Smooth muscle cell (in vitro differentiated cells): ENCODE data around the gene PACRG. TPM values are rescaled to one million over a fixed set of nuclear protein-coding genes. Genes with fewer than 3 reads are reported as not detected.

Experiments used
- DNase-seq: peaks from one replicate; lab custom pipeline; 2025; ENCODE audit not compliant: unreplicated experiment; lab: John Stamatoyannopoulos, UW
- H2AFZ ChIP-seq: fragments of 200-600 bp; sonication (generic); 2 replicates; pipeline ENCODE4 v1.6.0; 2016; ENCODE audit warnings: antibody characterized with exemption, low read depth, mild to moderate bottlenecking
- H3F3A ChIP-seq: fragments of 200-600 bp; sonication (generic); 2 replicates; pipeline ENCODE4 v1.6.0; 2017; ENCODE audit warnings: antibody characterized with exemption, low read depth
- H3K27ac ChIP-seq: fragments of 200-600 bp; sonication (generic); 2 replicates; pipeline ENCODE4 v1.5.1; 2016; ENCODE audit warnings: low read depth, mild to moderate bottlenecking
- H3K27me3 ChIP-seq: fragments of 200-600 bp; sonication (generic); 2 replicates; pipeline ENCODE4 v1.6.1; 2016; ENCODE audit warnings: low read depth, mild to moderate bottlenecking
- H3K36me3 ChIP-seq: fragments of 200-600 bp; sonication (generic); 2 replicates; pipeline ENCODE4 v1.5.1; 2016; ENCODE audit warnings: low read depth
- H3K4me1 ChIP-seq: fragments of 200-600 bp; sonication (generic); 2 replicates; pipeline ENCODE4 v1.5.1; 2016; ENCODE audit warnings: low read depth
- H3K4me2 ChIP-seq: fragments of 200-600 bp; sonication (generic); 2 replicates; pipeline ENCODE4 v1.6.0; 2016; ENCODE audit warnings: mild to moderate bottlenecking
- H3K4me3 ChIP-seq: fragments of 200-600 bp; sonication (generic); 2 replicates; pipeline ENCODE4 v1.5.1; 2016; ENCODE audit warnings: mild to moderate bottlenecking
- H3K79me2 ChIP-seq: fragments of 200-600 bp; sonication (generic); 2 replicates; pipeline ENCODE4 v1.6.0; 2016; ENCODE audit warnings: low read depth, mild to moderate bottlenecking
- H3K9ac ChIP-seq: fragments of 200-600 bp; sonication (generic); 2 replicates; pipeline ENCODE4 v1.6.0; 2016; ENCODE audit warnings: low read depth
- H3K9me3 ChIP-seq: fragments of 200-600 bp; sonication (generic); replicated peaks from 2 replicates; pipeline ENCODE4 v1.5.1; 2016; ENCODE audit warnings: low read depth
- H4K20me1 ChIP-seq: fragments of 200-600 bp; sonication (generic); 2 replicates; pipeline ENCODE4 v1.6.0; 2016; ENCODE audit warnings: low read depth
- WGBS: methylation state at CpG from one replicate; pipeline ENCODE4 v1.1.7; 2016; ENCODE audit warnings: low lambda C conversion rate; 5-methylcytosine and 5-hydroxymethylcytosine counted together
- polyA plus RNA-seq: library from polyadenylated mRNA; unstranded; fragments of >200 nt; fragmentation: Nextera tagmentation; extraction: Ambion mirVana; gene quantifications from 2 replicates; pipeline ENCODE4 v1.2.1, GENCODE V29; 2016
- total RNA-seq: library from RNA; depleted of rRNA; stranded (reverse); fragments of >200 nt; gene quantifications from 2 replicates; pipeline ENCODE4 v1.2.3, GENCODE V29; 2014
- TF ChIP-seq, protein P1 (sequence below): fragments of 200-600 bp; sonication (generic); IDR thresholded peaks from 2 replicates; pipeline ENCODE4 v1.5.1; 2017; ENCODE audit warnings: borderline replicate concordance, mild to moderate bottlenecking, antibody characterized with exemption; ENCODE audit not compliant: insufficient read depth, poor library complexity, severe bottlenecking

The PACRG gene
- total and polyA plus RNA-seq, 2 experiments from 2014 or later: not detected

- no peak overlapping the region for H3K4me2 ChIP-seq
- no peak overlapping the region for H3K9ac ChIP-seq
- H2AFZ ChIP-seq: no peak overlapping the region
- WGBS: 92% methylated on average over 11 of the region's 11 CpGs
- no peaks in the 10 kb centered on the region for H3K9me3 ChIP-seq
- no peak overlapping the region for H3K27ac ChIP-seq
- no peak for DNase-seq
- TF ChIP-seq, protein P1, sequence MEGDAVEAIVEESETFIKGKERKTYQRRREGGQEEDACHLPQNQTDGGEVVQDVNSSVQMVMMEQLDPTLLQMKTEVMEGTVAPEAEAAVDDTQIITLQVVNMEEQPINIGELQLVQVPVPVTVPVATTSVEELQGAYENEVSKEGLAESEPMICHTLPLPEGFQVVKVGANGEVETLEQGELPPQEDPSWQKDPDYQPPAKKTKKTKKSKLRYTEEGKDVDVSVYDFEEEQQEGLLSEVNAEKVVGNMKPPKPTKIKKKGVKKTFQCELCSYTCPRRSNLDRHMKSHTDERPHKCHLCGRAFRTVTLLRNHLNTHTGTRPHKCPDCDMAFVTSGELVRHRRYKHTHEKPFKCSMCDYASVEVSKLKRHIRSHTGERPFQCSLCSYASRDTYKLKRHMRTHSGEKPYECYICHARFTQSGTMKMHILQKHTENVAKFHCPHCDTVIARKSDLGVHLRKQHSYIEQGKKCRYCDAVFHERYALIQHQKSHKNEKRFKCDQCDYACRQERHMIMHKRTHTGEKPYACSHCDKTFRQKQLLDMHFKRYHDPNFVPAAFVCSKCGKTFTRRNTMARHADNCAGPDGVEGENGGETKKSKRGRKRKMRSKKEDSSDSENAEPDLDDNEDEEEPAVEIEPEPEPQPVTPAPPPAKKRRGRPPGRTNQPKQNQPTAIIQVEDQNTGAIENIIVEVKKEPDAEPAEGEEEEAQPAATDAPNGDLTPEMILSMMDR: no peak
- H3K4me3 ChIP-seq: no peak overlapping the region
- H3K4me1 ChIP-seq: no peaks in the 10 kb centered on the region
- H3F3A ChIP-seq: no peaks in the 10 kb centered on the region
- no peaks in the 10 kb centered on the region for H4K20me1 ChIP-seq
- no peaks in the 10 kb centered on the region for H3K27me3 ChIP-seq
- H3K36me3 ChIP-seq: no peaks in the 10 kb centered on the region
- H3K79me2 ChIP-seq: no peaks in the 10 kb centered on the region
These were observed 326.0 kb downstream of the PACRG start for GRCh38 chr6:163053667-163054344.

DNA sequence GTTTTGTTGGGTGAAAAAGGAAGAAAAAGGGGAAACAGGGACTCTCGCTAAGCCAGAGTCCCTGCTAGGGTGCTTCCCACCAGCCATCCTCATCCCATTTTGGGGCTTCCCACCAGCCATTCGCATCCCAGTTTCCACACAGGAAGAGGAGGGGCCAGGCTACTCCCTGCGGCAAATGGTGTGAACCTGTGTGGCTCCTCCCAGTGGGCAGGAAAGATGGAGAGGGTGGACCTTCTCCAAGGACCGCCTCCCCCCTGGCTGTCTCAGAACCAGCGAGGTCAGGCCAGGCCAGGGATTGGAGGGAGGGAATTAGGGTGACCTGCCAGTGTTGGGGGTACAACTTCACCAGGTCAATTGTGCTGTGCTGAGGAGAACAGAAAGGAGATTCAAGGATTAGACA lies 326.9 kb downstream of the PACRG start:
- Histone ChIP-seq H4K20me1 (no peaks in the 10 kb centered on the region), H3K4me3 (no peak overlapping the region), H3K27ac (no peak overlapping the region), H3K79me2 (no peaks in the 10 kb centered on the region), H3K9ac (no peak overlapping the region), H3K36me3 (no peaks in the 10 kb centered on the region), H3K9me3 (no peaks in the 10 kb centered on the region), H3K4me2 (no peak overlapping the region), H3K4me1 (no peaks in the 10 kb centered on the region), H3K27me3 (no peaks in the 10 kb centered on the region), H2AFZ (no peak overlapping the region), H3F3A (no peaks in the 10 kb centered on the region)
- DNase-seq: no peak
- TF ChIP-seq, protein P1: no peak
- 95% methylated on average over 5 of the region's 5 CpGs for WGBS

DNA sequence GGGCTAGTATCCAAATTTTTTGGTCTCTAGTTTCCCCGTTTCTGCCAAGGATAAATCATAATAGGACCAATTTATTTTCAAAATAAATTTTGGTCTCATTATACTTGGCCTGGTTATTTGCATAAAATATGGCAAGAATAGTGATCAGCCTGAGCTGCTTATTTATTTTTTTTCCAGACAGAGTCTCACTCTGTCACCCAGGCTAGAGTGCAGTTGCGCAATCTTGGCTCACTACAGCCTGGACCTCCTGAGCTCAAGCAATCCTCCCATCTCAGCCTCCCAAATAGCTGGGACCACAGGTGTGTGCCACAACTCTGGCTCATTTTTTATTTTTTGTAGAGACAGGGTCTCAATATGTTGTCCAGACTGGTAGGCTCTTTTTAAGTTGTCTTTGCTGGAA lies 329.5 kb downstream of the PACRG start:
- Histone ChIP-seq H3K4me3 (no peak overlapping the region), H3K4me2 (no peak overlapping the region), H3K9me3 (no peaks in the 10 kb centered on the region), H3K36me3 (no peaks in the 10 kb centered on the region), H4K20me1 (no peaks in the 10 kb centered on the region), H3K9ac (no peak overlapping the region), H3K27ac (no peak overlapping the region), H3K4me1 (no peaks in the 10 kb centered on the region), H3K27me3 (no peaks in the 10 kb centered on the region), H3K79me2 (no peaks in the 10 kb centered on the region), H3F3A (no peaks in the 10 kb centered on the region), H2AFZ (no peak overlapping the region)
- DNase-seq: no peak
- TF ChIP-seq, protein P1: no peak
- WGBS: 93% methylated on average over 2 of the region's 2 CpGs

- no peak overlapping the region for H3K27ac ChIP-seq
- H3K27me3 ChIP-seq: no peaks in the 10 kb centered on the region
- H3K36me3 ChIP-seq: no peaks in the 10 kb centered on the region
- no peaks in the 10 kb centered on the region for H3K79me2 ChIP-seq
- 93% methylated on average over 2 of the region's 2 CpGs for WGBS
- no peaks in the 10 kb centered on the region for H3F3A ChIP-seq
- H3K4me1 ChIP-seq: no peaks in the 10 kb centered on the region
- no peak overlapping the region for H3K4me3 ChIP-seq
- H2AFZ ChIP-seq: no peak overlapping the region
- TF ChIP-seq, protein P1: no peak
- no peak overlapping the region for H3K4me2 ChIP-seq
- no peaks in the 10 kb centered on the region for H4K20me1 ChIP-seq
- DNase-seq: no peak
- no peaks in the 10 kb centered on the region for H3K9me3 ChIP-seq
- no peak overlapping the region for H3K9ac ChIP-seq
These were observed 335.0 kb downstream of the PACRG start for GRCh38 chr6:163062790-163063189.
